ENCODE measurements around the gene LRRC75B. TPM values are rescaled to one million over a fixed set of nuclear protein-coding genes. Genes with fewer than 3 reads are reported as not detected.

Gene LRRC75B
- total RNA-seq, 1 experiment from 2014 or later, result 19.3 TPM

GRCh38 chr22:24541681-24542515, 51.0 kb downstream of the LRRC75B start:
- DNase-seq (ENCODE audit: low spot score), result no peak
- in situ Hi-C loops (cut with HindIII; ENCODE audit: low sequenced_read_pairs), result no loop called here

- in situ Hi-C loops (cut with HindIII; ENCODE audit: low sequenced_read_pairs), result no loop called here
- DNase-seq (ENCODE audit: low spot score), result peak; percentile 40
Measured at GRCh38 chr22:24540470-24540869, 52.4 kb downstream of the LRRC75B start.

- in situ Hi-C loops (cut with HindIII; ENCODE audit: low sequenced_read_pairs), result no loop called here
- no peak for DNase-seq (ENCODE audit: low spot score)
Measured at GRCh38 chr22:24536089-24536488, 56.8 kb downstream of the LRRC75B start.

Other genes starting within 250 kb of the LRRC75B start
- gene ADORA2A, start 165.5 kb downstream of the LRRC75B start, total RNA-seq (2014; rRNA removed; shearing (Covaris generic)), result 1.1 and 1.2 TPM in 2 replicates
- 0.12 and 0.51 TPM in 2 replicates for gene UPB1, start 97.7 kb downstream of the LRRC75B start, total RNA-seq (2014; rRNA removed; shearing (Covaris generic))
- gene GUCD1, start 37.9 kb downstream of the LRRC75B start, total RNA-seq (2014; rRNA removed; shearing (Covaris generic)), result 84.2 and 144 TPM in 2 replicates
- 178 and 183 TPM in 2 replicates for gene SNRPD3, start 37.1 kb downstream of the LRRC75B start, total RNA-seq (2014; rRNA removed; shearing (Covaris generic))
- gene GGT1, start 10.1 kb upstream of the LRRC75B start, total RNA-seq (2014; rRNA removed; shearing (Covaris generic)), result 99.6 and 109 TPM in 2 replicates
- gene PIWIL3, start 181.6 kb upstream of the LRRC75B start, total RNA-seq (2014; rRNA removed; shearing (Covaris generic)), result not detected in 2 replicates
- not detected in 2 replicates for gene SGSM1, start 213.1 kb upstream of the LRRC75B start, total RNA-seq (2014; rRNA removed; shearing (Covaris generic))